SU-DHL-6 (cell line): ENCODE data around the gene APEX1.

Experiments
- EZH2phosphoT487 ChIP-seq: fragments of 200-600 bp; sonication (generic), shearing (Covaris generic); conservative IDR thresholded peaks from 2 replicates; pipeline ENCODE4 v1.6.1; 2018; ENCODE audit warnings: mild to moderate bottlenecking, antibody characterized with exemption, low read length, moderate library complexity, mixed read lengths
- TF ChIP-seq, protein P1 (sequence below): fragments of 200-600 bp; sonication (generic); IDR thresholded peaks from one replicate; pipeline ENCODE4 v1.5.1; 2017; ENCODE audit warnings: antibody characterized with exemption, mild to moderate bottlenecking, low read length, moderate library complexity; ENCODE audit not compliant: insufficient read depth, poor library complexity, severe bottlenecking

DNA sequence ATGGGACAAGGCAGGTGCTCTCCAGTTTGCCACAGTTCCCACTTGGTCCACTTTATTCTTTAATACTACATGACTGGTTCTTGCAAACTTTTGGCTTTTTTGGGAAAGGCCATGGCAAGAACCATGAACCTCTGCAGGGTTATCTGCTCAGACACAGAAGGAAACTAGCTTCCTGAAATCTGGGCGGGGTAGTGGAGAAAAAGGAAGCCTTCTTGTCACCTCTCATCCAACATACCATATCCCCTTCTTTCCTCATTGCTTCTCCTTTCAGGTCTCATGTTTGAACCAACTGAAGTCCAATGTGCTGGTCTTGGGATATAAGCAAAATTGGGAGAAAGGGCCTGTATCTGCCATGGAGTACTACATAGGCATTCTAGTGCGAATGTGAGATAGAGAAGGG is 13.6 kb upstream of the APEX1 start:
- TF ChIP-seq, protein P1, sequence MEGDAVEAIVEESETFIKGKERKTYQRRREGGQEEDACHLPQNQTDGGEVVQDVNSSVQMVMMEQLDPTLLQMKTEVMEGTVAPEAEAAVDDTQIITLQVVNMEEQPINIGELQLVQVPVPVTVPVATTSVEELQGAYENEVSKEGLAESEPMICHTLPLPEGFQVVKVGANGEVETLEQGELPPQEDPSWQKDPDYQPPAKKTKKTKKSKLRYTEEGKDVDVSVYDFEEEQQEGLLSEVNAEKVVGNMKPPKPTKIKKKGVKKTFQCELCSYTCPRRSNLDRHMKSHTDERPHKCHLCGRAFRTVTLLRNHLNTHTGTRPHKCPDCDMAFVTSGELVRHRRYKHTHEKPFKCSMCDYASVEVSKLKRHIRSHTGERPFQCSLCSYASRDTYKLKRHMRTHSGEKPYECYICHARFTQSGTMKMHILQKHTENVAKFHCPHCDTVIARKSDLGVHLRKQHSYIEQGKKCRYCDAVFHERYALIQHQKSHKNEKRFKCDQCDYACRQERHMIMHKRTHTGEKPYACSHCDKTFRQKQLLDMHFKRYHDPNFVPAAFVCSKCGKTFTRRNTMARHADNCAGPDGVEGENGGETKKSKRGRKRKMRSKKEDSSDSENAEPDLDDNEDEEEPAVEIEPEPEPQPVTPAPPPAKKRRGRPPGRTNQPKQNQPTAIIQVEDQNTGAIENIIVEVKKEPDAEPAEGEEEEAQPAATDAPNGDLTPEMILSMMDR: no peak
- TF ChIP-seq EZH2phosphoT487: no peak
